ENCODE data around the gene DDX39A. TPM values are rescaled to one million over a fixed set of nuclear protein-coding genes. Genes with fewer than 3 reads are reported as not detected.

DDX39A gene
- total RNA-seq, 1 donor from 2014 or later: 210 TPM

DNA sequence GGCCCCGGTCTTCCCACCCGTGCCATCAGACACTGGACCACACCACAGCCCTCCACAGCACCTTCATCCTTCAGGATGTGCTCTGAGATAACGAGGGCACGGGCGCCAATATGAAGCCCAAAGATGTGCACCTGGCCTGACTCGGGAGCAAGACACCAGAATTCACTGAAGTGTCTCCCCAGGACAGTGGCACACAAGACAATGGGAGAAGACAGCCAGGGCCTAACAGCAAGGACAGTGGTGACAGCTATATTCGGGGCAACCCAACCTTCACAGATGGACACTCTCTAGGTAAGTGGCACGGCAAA, 7.2 kb downstream of the DDX39A start:
- TF ChIP-seq, protein P1, sequence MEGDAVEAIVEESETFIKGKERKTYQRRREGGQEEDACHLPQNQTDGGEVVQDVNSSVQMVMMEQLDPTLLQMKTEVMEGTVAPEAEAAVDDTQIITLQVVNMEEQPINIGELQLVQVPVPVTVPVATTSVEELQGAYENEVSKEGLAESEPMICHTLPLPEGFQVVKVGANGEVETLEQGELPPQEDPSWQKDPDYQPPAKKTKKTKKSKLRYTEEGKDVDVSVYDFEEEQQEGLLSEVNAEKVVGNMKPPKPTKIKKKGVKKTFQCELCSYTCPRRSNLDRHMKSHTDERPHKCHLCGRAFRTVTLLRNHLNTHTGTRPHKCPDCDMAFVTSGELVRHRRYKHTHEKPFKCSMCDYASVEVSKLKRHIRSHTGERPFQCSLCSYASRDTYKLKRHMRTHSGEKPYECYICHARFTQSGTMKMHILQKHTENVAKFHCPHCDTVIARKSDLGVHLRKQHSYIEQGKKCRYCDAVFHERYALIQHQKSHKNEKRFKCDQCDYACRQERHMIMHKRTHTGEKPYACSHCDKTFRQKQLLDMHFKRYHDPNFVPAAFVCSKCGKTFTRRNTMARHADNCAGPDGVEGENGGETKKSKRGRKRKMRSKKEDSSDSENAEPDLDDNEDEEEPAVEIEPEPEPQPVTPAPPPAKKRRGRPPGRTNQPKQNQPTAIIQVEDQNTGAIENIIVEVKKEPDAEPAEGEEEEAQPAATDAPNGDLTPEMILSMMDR (IDR thresholded peaks at IDR 0.05): no peak
- Mint-ChIP-seq H3K36me3 (ENCODE audit: low read depth) (peaks cover 87% of the 10 kb centered on the region), H3K4me3 (no peak overlapping the region), H3K27me3 (no peaks in the 10 kb centered on the region), H3K4me1 (peaks cover 61% of the 10 kb centered on the region), H3K9me3 (no peaks in the 10 kb centered on the region), H3K27ac (peak overlapping the region; percentile 22)
- DNase-seq: no peak
- ChIA-PET POLR2A (interaction anchor here (0.6 kb wide), 2 partner anchors 43 to 304 kb away, joined by 3 to 4 read pairs; no protein-coding TSS in a partner anchor), CTCF (no interaction called here)
- intact Hi-C loops (cut with micrococcal nuclease): no loop called here
- no peak for ATAC-seq (ENCODE audit: low read depth)

- H3K9me3 Mint-ChIP-seq: no peaks in the 10 kb centered on the region
- ATAC-seq (ENCODE audit: low read depth) (no peak), DNase-seq (no peak)
- CTCF ChIA-PET: no interaction called here
- POLR2A ChIA-PET: interaction anchor here (0.6 kb wide), 2 partner anchors 43 to 191 kb away, joined by 3 to 4 read pairs; no protein-coding TSS in a partner anchor
- peaks cover 86% of the 10 kb centered on the region for H3K36me3 Mint-ChIP-seq (ENCODE audit: low read depth)
- peaks cover 58% of the 10 kb centered on the region for H3K4me1 Mint-ChIP-seq
- H3K27me3 Mint-ChIP-seq: no peaks in the 10 kb centered on the region
- H3K27ac Mint-ChIP-seq: peak overlapping the region; percentile 46
- TF ChIP-seq, protein P1 (IDR thresholded peaks at IDR 0.05): no peak
- no peak overlapping the region for H3K4me3 Mint-ChIP-seq
- intact Hi-C loops (cut with micrococcal nuclease): no loop called here
Observed at GRCh38 chr19:14411161-14411937, 7.8 kb downstream of the DDX39A start.

DNA sequence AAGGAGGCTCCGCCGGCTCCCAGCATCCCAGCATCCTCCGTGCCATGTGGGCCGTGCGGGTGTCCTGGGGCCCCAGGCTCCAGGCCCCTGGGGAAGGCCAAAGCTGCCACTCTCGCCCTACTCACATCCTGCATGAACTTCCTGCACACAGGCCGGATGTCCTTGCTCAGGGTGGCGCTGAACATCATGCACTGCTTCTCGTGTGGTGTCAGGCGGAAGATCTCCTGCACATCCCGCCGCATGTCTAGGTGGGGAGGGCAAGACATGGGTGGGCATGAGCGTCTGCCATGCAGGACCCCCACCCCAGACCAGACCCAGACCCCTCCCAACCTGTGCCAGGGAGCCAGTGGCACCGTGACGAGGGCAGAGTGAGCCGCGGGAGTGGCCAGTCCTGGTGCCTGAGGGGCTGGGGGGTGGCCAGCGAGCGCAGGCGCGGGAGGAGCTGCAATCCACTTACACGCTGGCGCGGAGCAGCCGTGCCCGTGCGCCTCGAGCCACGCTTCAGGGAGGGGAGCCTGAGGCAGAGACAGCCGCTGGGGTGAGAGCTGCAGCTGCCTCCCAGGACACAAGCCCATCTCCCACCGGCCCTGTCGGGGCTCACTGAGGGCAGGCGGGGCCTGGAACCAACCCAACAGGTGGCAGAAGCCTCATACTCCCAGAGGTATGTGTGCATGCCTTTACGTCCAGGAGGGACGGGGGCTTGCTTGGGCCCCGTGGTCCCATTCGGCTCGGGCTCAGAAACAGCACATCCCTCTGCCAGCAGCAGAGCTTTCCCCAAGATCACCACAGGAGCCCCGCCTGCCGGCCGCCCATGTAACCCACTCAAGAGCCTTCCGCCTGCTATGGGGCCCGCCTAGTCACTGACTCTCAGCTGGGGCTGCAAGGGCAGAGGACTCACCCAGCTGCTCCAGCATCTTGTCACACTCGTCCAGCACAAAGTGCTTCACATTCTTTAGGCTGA, 8.8 kb downstream of the DDX39A start:
- peaks cover 53% of the 10 kb centered on the region for H3K4me1 Mint-ChIP-seq
- H3K36me3 Mint-ChIP-seq (ENCODE audit: low read depth): peaks cover 84% of the 10 kb centered on the region
- no peak for DNase-seq
- TF ChIP-seq, protein P1 (IDR thresholded peaks at IDR 0.05): no peak
- H3K4me3 Mint-ChIP-seq: no peak overlapping the region
- peak overlapping the region; percentile 46 for H3K27ac Mint-ChIP-seq
- ChIA-PET POLR2A (interaction anchor here (0.6 to 2.2 kb wide), 7 partner anchors 8 to 274 kb away, joined by 3 to 18 read pairs (median 3); partner anchors contain the start of gene ASF1B), CTCF (interaction anchor here (1.2 kb wide), 1 partner anchor 62 kb away, joined by 4 read pairs; no protein-coding TSS in a partner anchor)
- intact Hi-C loops (cut with micrococcal nuclease): no loop called here
- no peaks in the 10 kb centered on the region for H3K9me3 Mint-ChIP-seq
- ATAC-seq (ENCODE audit: low read depth): no peak
- H3K27me3 Mint-ChIP-seq: no peaks in the 10 kb centered on the region

DNA sequence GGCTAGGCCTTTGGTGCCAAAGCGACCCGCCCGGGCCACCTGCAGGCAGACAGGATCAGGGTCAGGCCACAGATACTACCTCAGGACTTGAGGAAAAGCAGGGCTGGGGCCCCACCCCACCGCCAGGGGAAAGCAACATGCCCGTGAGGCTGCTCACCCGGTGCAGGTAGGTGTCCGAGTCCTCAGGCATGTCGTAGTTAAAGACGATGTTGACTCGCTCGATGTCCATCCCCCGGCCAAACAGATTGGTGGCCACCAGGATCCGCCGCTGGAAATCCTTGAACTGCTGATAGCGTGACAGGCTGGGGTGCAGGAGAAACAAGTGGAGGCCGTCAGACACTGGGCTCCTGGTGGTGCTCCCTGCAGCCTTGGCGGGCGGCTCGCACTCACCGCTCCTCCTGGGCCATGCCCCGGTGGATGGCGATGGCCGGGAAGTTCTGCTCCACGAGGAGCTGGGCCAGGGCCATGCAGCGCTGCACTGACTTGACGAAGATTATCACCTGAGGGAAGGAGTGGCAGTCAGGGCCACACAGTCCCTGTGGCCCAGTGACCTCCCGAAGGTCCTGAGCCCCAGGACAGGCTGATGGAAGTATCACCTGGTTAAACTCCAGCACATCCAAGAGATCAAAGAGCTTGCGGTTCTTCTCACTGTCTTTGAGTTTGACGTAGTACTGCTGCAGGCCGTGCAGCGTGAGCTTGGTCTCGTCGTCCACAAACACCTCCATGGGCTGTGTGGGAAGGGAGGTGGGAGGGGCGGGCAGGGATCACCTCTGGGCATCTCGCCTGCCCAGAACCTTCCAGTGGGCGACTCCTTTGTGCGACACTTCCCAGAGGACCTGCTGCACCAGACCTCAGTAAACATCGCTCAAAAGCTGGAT, 9.8 kb downstream of the DDX39A start:
- intact Hi-C loops (cut with micrococcal nuclease): loop anchor here (5.0 kb wide), 1 partner anchor 192 kb away; no protein-coding TSS in a partner anchor

More for the DNA sequence above, 9.8 kb downstream of the DDX39A start:
- no peak for ATAC-seq (ENCODE audit: low read depth)
- Mint-ChIP-seq H3K4me3 (no peak overlapping the region), H3K9me3 (no peaks in the 10 kb centered on the region), H3K4me1 (peaks cover 46% of the 10 kb centered on the region), H3K36me3 (ENCODE audit: low read depth) (peaks cover 87% of the 10 kb centered on the region), H3K27me3 (no peaks in the 10 kb centered on the region), H3K27ac (no peak overlapping the region)
- ChIA-PET POLR2A (interaction anchor here (0.6 to 2.2 kb wide), 6 partner anchors 9 to 273 kb away, joined by 3 to 18 read pairs (median 3); partner anchors contain the start of gene ASF1B), CTCF (interaction anchor here (1.0 to 1.2 kb wide), 2 partner anchors 61 kb away, joined by 3 to 4 read pairs; no protein-coding TSS in a partner anchor)
- TF ChIP-seq, protein P1 (IDR thresholded peaks at IDR 0.05): no peak
- DNase-seq: no peak

Measured in activated B cell treated with CpG ODN at 0.5 μM for 24 hours (primary cell).